Left lung (tissue), 10 donors: ENCODE results near the gene ATP6V0A4. TPM values are rescaled to one million over a fixed set of nuclear protein-coding genes. Genes with fewer than 3 reads are reported as not detected.

Experiments used
- ATAC-seq: fragments of 200-7000 bp; cut with Tn5 transposase; one replicate; pipeline ENCODE4 v1.9.1; 2020; ENCODE audit warnings: moderate library complexity
- DNase-seq, 4 donors: peaks; one replicate each; pipeline ENCODE4 v3.0.0-alpha.2; 2013 to 2020
- H3K27ac ChIP-seq, 2 donors: fragments of 200-600 bp; sonication (generic) in 1 of 2; one replicate each; pipeline versions ENCODE4 v1.5.0 to v1.8.0; 2020 to 2021
- H3K27me3 ChIP-seq, 2 donors: fragments of 200-600 bp; sonication (generic) in 1 of 2; one replicate each; pipeline versions ENCODE4 v1.5.0 to v1.8.0; 2020 to 2021
- H3K36me3 ChIP-seq, 2 donors: fragments of 200-600 bp; sonication (generic) in 1 of 2; one replicate each; pipeline versions ENCODE4 v1.5.0 to v1.8.0; 2020 to 2021
- H3K4me1 ChIP-seq, 2 donors: fragments of 200-600 bp; one replicate each; pipeline ENCODE4 v1.8.0; 2021
- H3K4me3 ChIP-seq, 2 donors: fragments of 200-600 bp; sonication (generic) in 1 of 2; one replicate each; pipeline versions ENCODE4 v1.5.0 to v1.8.0; 2020 to 2021; ENCODE audit warnings: mild to moderate bottlenecking in 1 of 2
- H3K9me3 ChIP-seq, 2 donors: fragments of 200-600 bp; sonication (generic) in 1 of 2; one replicate each; pipeline versions ENCODE4 v1.5.0 to v1.8.0; 2020 to 2021
- intact Hi-C, 2 donors: fragments of 100-400 bp; cut with DNase I; formaldehyde crosslinking; loops; one replicate each; pipeline versions ENCODE4 v1.11.2 to v1.14.2; 2022
- polyA plus RNA-seq, 6 donors: library from polyadenylated mRNA; unstranded; fragments of 120-200 nt; gene quantifications; one replicate each; pipeline ENCODE4 v1.2.1, GENCODE V29; 2013; ENCODE audit not compliant: insufficient read length in 6 of 6
- total RNA-seq, 2 donors: library from RNA; stranded (reverse); fragmentation: NEBNext Ultra II Directional; extraction: Animal tissue kit (Norgen Biotek cat#: 25700); gene quantifications; one replicate each; pipeline ENCODE4 v1.2.1, GENCODE V29; 2021
- TF ChIP-seq, protein P1 (sequence below), 2 donors: fragments of 200-600 bp; sonication (generic) in 1 of 2; IDR thresholded peaks; one replicate each; pipeline versions ENCODE4 v1.5.0 to v1.8.0; 2021; ENCODE audit warnings: antibody characterized with exemption in 2 of 2
- donor health status: DM: no; HTN: yes; CAD: no.
- donor health status: DM: no; HTN: no; CAD: no.

ATP6V0A4 gene
- total and polyA plus RNA-seq, 8 donors = 0.52 to 7.3 (median 0.87) TPM

DNA sequence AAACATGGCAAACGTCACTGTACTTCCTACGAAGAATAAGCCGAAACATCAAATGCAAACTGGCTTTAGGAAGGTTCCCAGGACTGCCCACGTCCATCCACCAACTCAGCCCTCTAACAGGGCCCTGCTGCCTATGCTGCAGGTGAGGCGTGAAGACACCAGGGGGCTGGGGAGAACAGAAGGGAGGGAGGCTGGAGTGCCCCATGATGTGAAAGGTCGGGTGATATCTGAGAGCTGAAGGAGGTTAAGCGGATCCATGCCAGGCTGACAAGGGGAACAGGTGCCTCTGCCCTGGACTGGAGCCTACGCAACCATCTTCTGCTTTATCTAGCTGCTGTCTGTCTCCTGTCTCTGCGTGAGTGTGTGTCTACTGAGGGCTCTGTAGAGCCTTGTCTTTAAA is 40.2 kb upstream of the ATP6V0A4 start:
- DNase-seq = no peak

DNA sequence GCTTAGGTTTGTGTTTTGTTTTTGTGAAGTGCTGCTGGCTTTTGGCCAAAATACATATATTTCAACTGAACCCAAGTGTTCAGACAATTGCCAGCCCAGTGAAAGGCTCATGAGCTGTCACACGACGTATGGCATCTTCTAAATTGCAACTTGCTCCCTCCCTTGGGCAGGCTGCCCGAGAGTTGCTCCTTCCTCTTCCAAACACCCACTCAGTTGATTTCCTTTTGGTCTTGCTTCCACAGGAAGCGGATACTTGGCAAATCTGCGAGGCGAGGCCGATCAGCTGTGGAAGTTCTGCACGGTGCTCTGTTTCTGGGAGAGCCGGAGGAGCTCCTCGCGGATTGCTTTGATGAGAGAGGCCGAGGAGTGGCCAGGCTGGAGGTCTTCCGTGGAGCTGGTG is 39.6 kb upstream of the ATP6V0A4 start:
- Histone ChIP-seq H3K4me1 (no peaks in the 10 kb centered on the region), H3K9me3 (no peaks in the 10 kb centered on the region), H3K27me3 (no peaks in the 10 kb centered on the region), H3K27ac (no peak overlapping the region), H3K4me3 (peak overlapping the region in 1 of 2 donors; percentile 7), H3K36me3 (no peaks in the 10 kb centered on the region)
- DNase-seq (peak in 2 of 4 donors; percentile 70 to 82), ATAC-seq (peak; percentile 31)
- TF ChIP-seq, protein P1, sequence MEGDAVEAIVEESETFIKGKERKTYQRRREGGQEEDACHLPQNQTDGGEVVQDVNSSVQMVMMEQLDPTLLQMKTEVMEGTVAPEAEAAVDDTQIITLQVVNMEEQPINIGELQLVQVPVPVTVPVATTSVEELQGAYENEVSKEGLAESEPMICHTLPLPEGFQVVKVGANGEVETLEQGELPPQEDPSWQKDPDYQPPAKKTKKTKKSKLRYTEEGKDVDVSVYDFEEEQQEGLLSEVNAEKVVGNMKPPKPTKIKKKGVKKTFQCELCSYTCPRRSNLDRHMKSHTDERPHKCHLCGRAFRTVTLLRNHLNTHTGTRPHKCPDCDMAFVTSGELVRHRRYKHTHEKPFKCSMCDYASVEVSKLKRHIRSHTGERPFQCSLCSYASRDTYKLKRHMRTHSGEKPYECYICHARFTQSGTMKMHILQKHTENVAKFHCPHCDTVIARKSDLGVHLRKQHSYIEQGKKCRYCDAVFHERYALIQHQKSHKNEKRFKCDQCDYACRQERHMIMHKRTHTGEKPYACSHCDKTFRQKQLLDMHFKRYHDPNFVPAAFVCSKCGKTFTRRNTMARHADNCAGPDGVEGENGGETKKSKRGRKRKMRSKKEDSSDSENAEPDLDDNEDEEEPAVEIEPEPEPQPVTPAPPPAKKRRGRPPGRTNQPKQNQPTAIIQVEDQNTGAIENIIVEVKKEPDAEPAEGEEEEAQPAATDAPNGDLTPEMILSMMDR (IDR thresholded peaks at IDR 0.05) = no peak
- intact Hi-C loops = no loop called here

More for the DNA sequence above, 40.2 kb upstream of the ATP6V0A4 start:
- Histone ChIP-seq H3K4me3 (no peak overlapping the region), H3K27me3 (no peaks in the 10 kb centered on the region), H3K4me1 (no peaks in the 10 kb centered on the region), H3K27ac (no peak overlapping the region), H3K36me3 (no peaks in the 10 kb centered on the region), H3K9me3 (no peaks in the 10 kb centered on the region)
- intact Hi-C loops = no loop called here
- ATAC-seq = no peak
- TF ChIP-seq, protein P1 (IDR thresholded peaks at IDR 0.05) = no peak

DNA sequence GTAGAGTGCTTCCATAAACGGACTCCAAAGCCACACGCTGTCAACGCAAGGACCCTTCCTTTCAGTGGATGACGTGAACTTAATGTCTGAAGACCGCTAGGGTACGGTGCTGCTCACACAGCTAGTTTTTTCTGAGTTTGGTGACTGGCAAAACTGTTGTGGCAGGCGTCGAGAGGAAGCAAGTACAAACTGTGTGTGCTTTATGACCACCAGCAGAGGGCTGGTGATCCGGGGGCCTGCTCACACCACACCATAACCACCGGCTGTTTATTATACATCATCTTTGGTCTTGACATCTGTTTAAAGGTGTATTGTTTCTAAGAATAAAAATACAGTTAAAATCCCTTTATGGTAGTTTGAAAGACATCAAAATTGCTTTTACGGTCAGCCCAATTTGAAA is 37.1 kb upstream of the ATP6V0A4 start:
- TF ChIP-seq, protein P1 (IDR thresholded peaks at IDR 0.05) = no peak
- Histone ChIP-seq H3K9me3 (no peaks in the 10 kb centered on the region), H3K4me1 (no peaks in the 10 kb centered on the region), H3K36me3 (no peaks in the 10 kb centered on the region), H3K27ac (no peak overlapping the region), H3K4me3 (no peak overlapping the region), H3K27me3 (no peaks in the 10 kb centered on the region)
- ATAC-seq (no peak), DNase-seq (no peak)
- intact Hi-C loops = no loop called here

DNA sequence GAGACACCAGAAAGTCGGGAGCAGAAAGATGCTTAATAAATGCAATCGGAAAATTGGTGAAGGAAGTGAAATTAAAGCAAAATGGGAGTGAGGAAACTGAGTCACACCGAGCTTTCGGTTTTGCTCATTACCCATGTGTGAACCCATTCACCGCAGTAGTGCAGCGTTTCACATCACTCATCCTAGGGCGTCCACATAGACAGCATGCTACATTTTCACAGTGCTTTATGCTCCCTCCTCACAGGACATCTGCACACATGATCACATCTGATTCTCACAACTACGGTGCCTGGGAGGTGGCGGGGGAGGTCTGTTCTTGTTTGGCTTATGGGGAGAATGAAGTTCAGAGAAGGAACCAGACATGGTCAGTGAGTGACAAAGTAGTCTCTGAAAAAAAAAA is 36.6 kb upstream of the ATP6V0A4 start:
- no peaks in the 10 kb centered on the region for H3K36me3 ChIP-seq
- H3K4me1 ChIP-seq = no peaks in the 10 kb centered on the region
- no peak for ATAC-seq
- H3K27me3 ChIP-seq = no peaks in the 10 kb centered on the region
- no peak overlapping the region for H3K4me3 ChIP-seq
- intact Hi-C loops = no loop called here
- TF ChIP-seq, protein P1 (IDR thresholded peaks at IDR 0.05) = no peak
- H3K27ac ChIP-seq = no peak overlapping the region
- H3K9me3 ChIP-seq = no peaks in the 10 kb centered on the region
- DNase-seq = no peak

DNA sequence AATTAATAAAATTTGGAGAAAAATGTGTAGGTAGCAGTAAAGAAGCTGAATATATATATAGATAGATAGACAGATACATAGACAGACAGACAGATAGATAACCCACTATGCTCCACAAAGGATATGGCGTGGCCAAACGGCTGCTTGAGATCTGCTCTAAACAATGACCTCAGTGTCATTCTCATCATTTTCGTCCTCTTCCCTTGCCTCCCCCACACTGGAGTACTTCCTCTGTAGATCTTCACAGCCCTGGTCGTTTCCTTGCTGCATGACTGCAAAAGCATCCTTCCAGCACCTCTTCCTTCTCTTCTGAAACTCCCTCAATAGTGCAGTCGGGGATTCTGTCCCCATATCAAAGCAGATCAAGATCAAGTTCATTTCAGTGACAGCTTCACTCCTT is 35.6 kb upstream of the ATP6V0A4 start:
- TF ChIP-seq, protein P1 (IDR thresholded peaks at IDR 0.05) = no peak
- H3K36me3 ChIP-seq = no peaks in the 10 kb centered on the region
- intact Hi-C loops = no loop called here
- H3K9me3 ChIP-seq = no peaks in the 10 kb centered on the region
- no peaks in the 10 kb centered on the region for H3K27me3 ChIP-seq
- H3K4me1 ChIP-seq = no peaks in the 10 kb centered on the region
- DNase-seq (no peak), ATAC-seq (no peak)
- H3K4me3 ChIP-seq = no peak overlapping the region
- H3K27ac ChIP-seq = no peak overlapping the region
